CD4-positive, alpha-beta T cell (primary cell): ENCODE results near the gene GLI2. TPM values are rescaled to one million over a fixed set of nuclear protein-coding genes. Genes with fewer than 3 reads are reported as not detected.

Experiments
- ATAC-seq: fragments of 200-7000 bp; cut with Tn5 transposase; one replicate; pipeline ENCODE4 v1.10.0; 2022; ENCODE audit warnings: mild to moderate bottlenecking; ENCODE audit not compliant: poor library complexity
- CTCF ChIA-PET: fragments of 350-600 bp; sonication (Branson Sonifier 250); formaldehyde crosslinking; loops from one replicate; lab custom pipeline; 2021; ENCODE audit warnings: antibody characterized with exemption, inconsistent platforms; lab: Charles Lee
- POLR2A ChIA-PET: fragments of 350-600 bp; sonication (Branson Sonifier 250); formaldehyde crosslinking; loops from one replicate; lab custom pipeline; 2021; ENCODE audit warnings: antibody characterized with exemption, inconsistent platforms; lab: Charles Lee
- DNase-seq, 14 experiments: peaks; one replicate each; pipeline ENCODE4 v3.0.0-alpha.2; 2013 to 2020; ENCODE audit warnings: mixed read lengths in 2 of 14
- H3K27ac ChIP-seq, 2 donors: one replicate each; pipeline versions ENCODE4 v1.5.1 to v1.7.0; 2013; ENCODE audit warnings: low read length in 2 of 2, low read depth in 1 of 2, mild to moderate bottlenecking in 1 of 2
- H3K27me3 ChIP-seq, 2 experiments: 1 replicate in 1 of 2; 2 replicates in 1 of 2; pipeline versions ENCODE4 v1.6.1 to v1.7.0; 2013; ENCODE audit warnings: low read length in 2 of 2, control low read depth in 1 of 2, mild to moderate bottlenecking in 1 of 2, moderate library complexity in 1 of 2; ENCODE audit not compliant: insufficient read depth in 2 of 2, control insufficient read depth in 1 of 2
- H3K36me3 ChIP-seq: one replicate; pipeline ENCODE4 v1.6.1; 2013; ENCODE audit warnings: low read length, control low read depth; ENCODE audit not compliant: insufficient read depth
- H3K4me1 ChIP-seq: one replicate; pipeline ENCODE4 v1.6.1; 2013; ENCODE audit warnings: low read length, control low read depth; ENCODE audit not compliant: insufficient read depth
- H3K4me3 ChIP-seq: one replicate; pipeline ENCODE4 v1.5.1; 2013; ENCODE audit warnings: mild to moderate bottlenecking, low read length, moderate library complexity
- H3K9me3 ChIP-seq, 2 experiments: 1 replicate in 1 of 2; 2 replicates in 1 of 2; pipeline versions ENCODE4 v1.6.1 to v1.7.0; 2013; ENCODE audit warnings: low read length in 2 of 2, mild to moderate bottlenecking in 2 of 2, control low read depth in 1 of 2, moderate library complexity in 1 of 2; ENCODE audit not compliant: control insufficient read depth in 1 of 2, insufficient read depth in 1 of 2
- H3K27ac Mint-ChIP-seq: one replicate; pipeline ENCODE4 v1.8.0; 2020; ENCODE audit warnings: mixed read lengths
- H3K27me3 Mint-ChIP-seq: one replicate; pipeline ENCODE4 v1.8.0; 2021; ENCODE audit warnings: mixed read lengths
- H3K36me3 Mint-ChIP-seq: one replicate; pipeline ENCODE4 v1.8.0; 2021; ENCODE audit warnings: low read depth, mixed read lengths
- H3K4me1 Mint-ChIP-seq: one replicate; pipeline ENCODE4 v1.8.0; 2021; ENCODE audit warnings: low read depth, mixed read lengths
- H3K4me3 Mint-ChIP-seq: one replicate; pipeline ENCODE4 v1.8.0; 2020; ENCODE audit warnings: mild to moderate bottlenecking, mixed read lengths
- H3K9me3 Mint-ChIP-seq: one replicate; pipeline ENCODE4 v1.8.0; 2020; ENCODE audit warnings: mixed read lengths
- CTCF ChIP-seq: fragments of 200-600 bp; IDR thresholded peaks from one replicate; pipeline ENCODE4 v1.8.0; 2022; ENCODE audit warnings: antibody characterized with exemption, mild to moderate bottlenecking
- intact Hi-C, 2 experiments: fragments of 100-400 bp; cut with DNase I in 1 of 2; cut with micrococcal nuclease in 1 of 2; formaldehyde crosslinking; loops; one replicate each; pipeline versions ENCODE4 v1.15.1 to v1.9.0; 2023 to 2025; cut with DNase I, micrococcal nuclease
- total RNA-seq, 174 experiments: library from RNA in 2 of 174; stranded (reverse) in 2 of 174; gene quantifications; one replicate each; pipeline ENCODE4 v1.2.3 and lab custom pipeline; 2021 to 2026

GLI2 gene
- total RNA-seq, 2 experiments from 2014 or later, result not detected

GRCh38 chr2:120692691-120693090 lies 43.0 kb upstream of the GLI2 start:
- H3K27me3 Mint-ChIP-seq, result peaks cover 79% of the 10 kb centered on the region

GRCh38 chr2:120693121-120693520 lies 42.5 kb upstream of the GLI2 start:
- TF ChIP-seq CTCF, result no peak
- DNase-seq, result no peak
- ATAC-seq, result no peak
- H3K9me3 ChIP-seq, result peaks cover 0 to 4% of the 10 kb centered on the region in 2 experiments
- no peak overlapping the region for H3K4me3 ChIP-seq
- intact Hi-C loops, result loop anchor here in 1 of 2 experiments (5.0 kb wide), 1 partner anchor 384 kb away; no protein-coding TSS in a partner anchor
- ChIA-PET CTCF (no interaction called here), POLR2A (no interaction called here)
- peaks cover 4% of the 10 kb centered on the region for H3K4me1 ChIP-seq
- no peak overlapping the region for H3K27ac Mint-ChIP-seq
- H3K27ac ChIP-seq, result no peak overlapping the region
- H3K36me3 ChIP-seq, result no peaks in the 10 kb centered on the region
- peaks cover 23 to 24% of the 10 kb centered on the region in 2 experiments for H3K27me3 ChIP-seq
- H3K4me1 Mint-ChIP-seq, result peaks cover 6% of the 10 kb centered on the region
- H3K9me3 Mint-ChIP-seq, result no peaks in the 10 kb centered on the region
- H3K4me3 Mint-ChIP-seq, result no peak overlapping the region
- H3K36me3 Mint-ChIP-seq, result no peaks in the 10 kb centered on the region
- peaks cover 76% of the 10 kb centered on the region for H3K27me3 Mint-ChIP-seq

More at GRCh38 chr2:120692691-120693090, 43.0 kb upstream of the GLI2 start:
- ATAC-seq (no peak), DNase-seq (no peak)
- ChIA-PET POLR2A (no interaction called here), CTCF (no interaction called here)
- no peak for TF ChIP-seq CTCF
- H3K27ac ChIP-seq, result no peak overlapping the region
- H3K4me3 ChIP-seq, result no peak overlapping the region
- no peaks in the 10 kb centered on the region for H3K36me3 ChIP-seq
- Mint-ChIP-seq H3K27ac (no peak overlapping the region), H3K4me3 (no peak overlapping the region), H3K36me3 (no peaks in the 10 kb centered on the region), H3K4me1 (peaks cover 6% of the 10 kb centered on the region), H3K9me3 (no peaks in the 10 kb centered on the region)
- H3K4me1 ChIP-seq, result peaks cover 4% of the 10 kb centered on the region
- intact Hi-C loops, result loop anchor here in 1 of 2 experiments (5.0 kb wide), 1 partner anchor 385 kb away; no protein-coding TSS in a partner anchor
- H3K9me3 ChIP-seq, result peaks cover 0 to 4% of the 10 kb centered on the region in 2 experiments
- H3K27me3 ChIP-seq, result peaks cover 23 to 24% of the 10 kb centered on the region in 2 experiments

- peaks cover 4% of the 10 kb centered on the region for H3K4me1 ChIP-seq
- H3K27ac ChIP-seq, result no peak overlapping the region
- H3K9me3 Mint-ChIP-seq, result no peaks in the 10 kb centered on the region
- H3K27ac Mint-ChIP-seq, result no peak overlapping the region
- H3K4me1 Mint-ChIP-seq, result peaks cover 6% of the 10 kb centered on the region
- peaks cover 72% of the 10 kb centered on the region for H3K27me3 Mint-ChIP-seq
- peaks cover 0 to 4% of the 10 kb centered on the region in 2 experiments for H3K9me3 ChIP-seq
- H3K36me3 Mint-ChIP-seq, result no peaks in the 10 kb centered on the region
- intact Hi-C loops, result loop anchor here in 1 of 2 experiments (5.0 kb wide), 1 partner anchor 383 kb away; no protein-coding TSS in a partner anchor
- TF ChIP-seq CTCF, result no peak
- H3K4me3 Mint-ChIP-seq, result no peak overlapping the region
- ChIA-PET POLR2A (no interaction called here), CTCF (no interaction called here)
- no peaks in the 10 kb centered on the region for H3K36me3 ChIP-seq
- DNase-seq (no peak), ATAC-seq (no peak)
- peaks cover 23 to 24% of the 10 kb centered on the region in 2 experiments for H3K27me3 ChIP-seq
- H3K4me3 ChIP-seq, result no peak overlapping the region
Measured at GRCh38 chr2:120694034-120694433, 41.6 kb upstream of the GLI2 start.
